ENCODE measurements around the gene ARHGEF2. TPM values are rescaled to one million over a fixed set of nuclear protein-coding genes. Genes with fewer than 3 reads are reported as not detected.

Gene ARHGEF2
- total RNA-seq, 2 experiments from 2014 or later = 159 to 164 TPM

DNA sequence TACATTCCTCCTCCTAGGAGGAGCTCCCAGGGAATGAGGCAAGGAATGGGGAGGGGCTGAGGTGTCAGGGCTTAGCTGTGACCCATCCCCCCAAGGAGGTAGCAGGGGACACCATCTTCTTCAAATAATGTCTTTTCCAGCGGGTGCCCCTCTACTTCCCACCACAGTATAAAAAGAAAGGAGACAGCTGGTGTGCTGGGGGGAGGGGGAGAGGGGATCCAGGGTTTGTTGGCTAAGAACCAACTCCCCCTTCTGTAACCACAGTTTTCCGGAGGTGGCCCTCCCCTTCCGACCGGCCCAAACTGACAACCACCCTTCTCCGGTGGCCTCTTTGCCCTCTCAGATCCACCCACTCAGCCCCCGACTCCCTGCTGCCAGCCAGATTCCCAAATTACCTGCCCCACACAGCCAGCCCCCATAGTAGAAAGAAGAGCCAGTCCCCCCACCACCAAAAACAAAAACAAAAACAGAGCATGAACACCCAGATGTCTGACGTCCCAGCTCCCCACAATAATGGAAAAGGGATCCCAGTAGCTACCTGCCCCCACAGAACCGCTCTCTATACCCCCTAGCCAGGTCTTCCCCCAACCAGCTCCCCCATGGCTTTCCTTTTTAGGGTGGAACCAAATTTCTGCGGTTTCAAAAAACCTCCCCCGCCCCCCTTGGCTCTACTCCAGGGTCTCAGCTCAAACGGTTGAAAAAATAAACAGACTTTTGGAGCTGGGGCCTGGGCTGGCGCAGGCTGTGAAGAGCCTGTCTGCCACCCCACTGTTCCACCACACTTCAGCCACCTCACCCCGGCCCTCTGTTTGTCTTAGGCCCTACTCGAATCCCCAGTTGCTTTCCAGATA, 2.1 kb downstream of the ARHGEF2 start:
- peak overlapping the region; percentile 100 for H3K4me3 Mint-ChIP-seq

DNA sequence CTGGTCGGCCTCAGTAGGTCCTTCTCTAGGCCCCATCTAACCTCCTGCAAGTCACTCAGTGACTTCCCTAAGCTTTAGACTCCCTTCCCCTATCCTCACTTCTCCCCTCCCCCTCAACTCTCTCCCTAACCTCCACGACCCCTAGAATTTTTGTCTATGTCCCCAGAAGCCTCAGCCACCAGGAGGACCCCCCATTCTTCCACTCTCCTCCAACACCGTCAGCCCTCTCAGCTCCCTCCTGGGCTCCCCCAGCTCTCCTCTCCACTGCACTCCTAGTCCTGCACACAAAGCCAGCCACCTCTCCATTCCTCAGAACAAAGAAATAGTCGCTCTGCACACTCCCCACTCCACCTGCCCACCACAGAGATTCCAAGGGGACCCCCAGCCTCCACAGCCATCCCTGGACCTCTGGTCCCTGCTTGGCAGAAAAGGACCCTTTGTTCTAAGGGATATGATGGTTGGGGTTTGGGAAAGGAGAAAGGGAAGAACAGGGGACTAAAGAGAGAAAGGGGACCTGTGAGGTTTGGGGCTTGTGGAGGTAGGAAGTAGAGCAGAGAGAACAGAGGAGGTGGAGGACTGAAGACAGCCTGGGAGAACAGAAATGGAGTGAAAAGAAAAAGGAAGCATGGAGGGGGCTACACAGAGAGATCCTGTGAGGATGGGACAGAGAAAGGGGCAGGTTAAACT, 2.8 kb downstream of the ARHGEF2 start:
- H3K9me3 Mint-ChIP-seq = no peaks in the 10 kb centered on the region
- H3K27me3 Mint-ChIP-seq = no peaks in the 10 kb centered on the region
- H3K36me3 Mint-ChIP-seq (ENCODE audit: low read depth) = peaks cover 71% of the 10 kb centered on the region
- DNase-seq = no peak
- ChIA-PET CTCF (interaction anchor here (0.8 to 9.1 kb wide), 5 partner anchors 8 to 41 kb away, joined by 3 to 80 read pairs (median 5); no protein-coding TSS in a partner anchor), POLR2A (interaction anchor here (0.8 to 7.5 kb wide), 9 partner anchors 9 to 63 kb away, joined by 3 to 68 read pairs (median 28); partner anchors contain the start of genes KHDC4 and RXFP4)
- peak overlapping the region; percentile 100 for H3K4me3 Mint-ChIP-seq
- H3K27ac Mint-ChIP-seq = peak overlapping the region; percentile 93
- H3K4me1 Mint-ChIP-seq = peaks cover 64% of the 10 kb centered on the region

More for the DNA sequence above, 2.1 kb downstream of the ARHGEF2 start:
- Mint-ChIP-seq H3K4me1 (peaks cover 64% of the 10 kb centered on the region), H3K27me3 (no peaks in the 10 kb centered on the region), H3K27ac (peak overlapping the region; percentile 93), H3K36me3 (ENCODE audit: low read depth) (peaks cover 74% of the 10 kb centered on the region), H3K9me3 (no peaks in the 10 kb centered on the region)
- ChIA-PET POLR2A (interaction anchor here (0.6 to 7.5 kb wide), 14 partner anchors 9 to 703 kb away, joined by 3 to 68 read pairs (median 5); partner anchors contain the start of genes CLK2, KHDC4, RXFP4 and SSR2), CTCF (interaction anchor here (0.6 to 9.1 kb wide), 13 partner anchors 9 to 153 kb away, joined by 3 to 80 read pairs (median 5); partner anchors contain the start of genes KHDC4 and SYT11)
- peak; percentile 59 for DNase-seq

DNA sequence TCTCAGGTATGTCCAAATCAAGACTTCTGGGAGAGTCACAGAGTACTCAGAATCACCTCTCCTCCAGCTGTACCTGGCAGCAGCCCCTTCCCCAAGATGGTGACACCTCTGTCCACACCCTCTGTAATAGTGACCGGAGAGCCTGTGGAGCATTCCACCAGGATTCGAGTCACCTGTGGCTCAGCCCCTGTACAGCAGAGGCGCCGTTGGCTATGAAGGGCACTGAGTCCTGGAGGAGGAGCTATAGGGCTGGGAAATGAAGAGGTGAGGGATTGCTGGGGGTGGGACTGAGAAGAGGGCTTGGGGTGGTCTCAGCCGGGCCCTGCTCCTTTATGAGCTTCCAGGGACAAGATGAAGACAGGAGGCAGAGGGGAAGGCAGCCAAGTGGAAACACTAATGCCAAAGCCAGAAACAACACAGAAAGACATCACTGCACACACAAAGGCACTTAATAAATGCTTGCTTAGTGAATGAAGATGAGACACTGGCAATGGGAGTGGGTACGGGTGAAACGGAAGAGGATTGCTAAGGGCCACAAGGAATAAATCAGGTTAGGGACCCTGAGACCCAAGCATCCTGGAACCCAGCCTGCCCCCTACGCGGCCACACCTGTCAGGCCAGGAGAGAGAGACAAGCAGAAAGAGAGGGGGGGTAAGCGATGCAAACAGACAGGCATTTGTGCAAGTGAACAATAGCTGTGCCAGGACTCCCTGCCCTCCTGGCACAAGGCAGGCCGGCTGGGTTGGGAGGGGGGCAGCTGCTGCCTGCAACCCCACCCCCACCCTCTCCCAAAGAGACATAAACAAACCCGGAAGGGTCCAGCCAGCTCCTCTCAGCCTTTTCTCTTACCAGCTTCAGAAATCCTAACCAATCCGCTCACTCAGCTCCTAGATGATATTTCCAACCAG, 3.9 kb downstream of the ARHGEF2 start:
- no peaks in the 10 kb centered on the region for H3K9me3 Mint-ChIP-seq
- POLR2A ChIA-PET = interaction anchor here (0.8 to 7.5 kb wide), 4 partner anchors 13 to 32 kb away, joined by 3 to 38 read pairs (median 12); partner anchors contain the start of gene RXFP4
- H3K4me1 Mint-ChIP-seq = peaks cover 64% of the 10 kb centered on the region
- peak overlapping the region; percentile 100 for H3K4me3 Mint-ChIP-seq
- DNase-seq = no peak
- H3K27ac Mint-ChIP-seq = peak overlapping the region; percentile 93
- H3K36me3 Mint-ChIP-seq (ENCODE audit: low read depth) = peaks cover 77% of the 10 kb centered on the region
- no peaks in the 10 kb centered on the region for H3K27me3 Mint-ChIP-seq
- CTCF ChIA-PET = interaction anchor here (0.6 to 9.1 kb wide), 8 partner anchors 7 to 40 kb away, joined by 3 to 80 read pairs (median 4); no protein-coding TSS in a partner anchor

DNA sequence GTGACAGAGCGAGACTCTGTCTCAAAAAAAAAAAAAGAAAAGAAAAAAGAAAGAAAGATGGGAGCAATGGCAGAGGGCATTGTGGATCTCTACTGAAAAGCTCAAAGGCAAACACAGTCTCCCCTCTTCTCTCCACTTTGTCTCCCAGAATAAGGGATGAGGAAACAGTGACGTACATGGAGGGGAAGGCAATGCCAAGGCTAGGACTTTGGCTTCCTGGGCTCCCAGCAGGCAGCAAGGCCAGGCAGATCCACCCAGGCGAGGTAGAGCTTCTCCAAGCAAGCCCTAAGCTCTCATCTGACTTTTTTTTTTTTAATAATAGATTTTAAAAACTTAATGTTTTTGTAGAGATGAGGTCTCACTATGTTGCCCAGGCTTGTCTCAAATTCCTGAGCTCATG, 4.6 kb downstream of the ARHGEF2 start:
- POLR2A ChIA-PET = interaction anchor here (1.1 to 7.5 kb wide), 3 partner anchors 12 to 31 kb away, joined by 3 to 38 read pairs (median 18); partner anchors contain the start of gene RXFP4
- Mint-ChIP-seq H3K27ac (peak overlapping the region; percentile 93), H3K36me3 (ENCODE audit: low read depth) (peaks cover 76% of the 10 kb centered on the region), H3K4me3 (no peak overlapping the region), H3K9me3 (no peaks in the 10 kb centered on the region), H3K4me1 (peaks cover 70% of the 10 kb centered on the region), H3K27me3 (no peaks in the 10 kb centered on the region)
- no peak for DNase-seq
- CTCF ChIA-PET = interaction anchor here (0.8 to 9.1 kb wide), 3 partner anchors 10 to 19 kb away, joined by 3 to 80 read pairs (median 3); no protein-coding TSS in a partner anchor

DNA sequence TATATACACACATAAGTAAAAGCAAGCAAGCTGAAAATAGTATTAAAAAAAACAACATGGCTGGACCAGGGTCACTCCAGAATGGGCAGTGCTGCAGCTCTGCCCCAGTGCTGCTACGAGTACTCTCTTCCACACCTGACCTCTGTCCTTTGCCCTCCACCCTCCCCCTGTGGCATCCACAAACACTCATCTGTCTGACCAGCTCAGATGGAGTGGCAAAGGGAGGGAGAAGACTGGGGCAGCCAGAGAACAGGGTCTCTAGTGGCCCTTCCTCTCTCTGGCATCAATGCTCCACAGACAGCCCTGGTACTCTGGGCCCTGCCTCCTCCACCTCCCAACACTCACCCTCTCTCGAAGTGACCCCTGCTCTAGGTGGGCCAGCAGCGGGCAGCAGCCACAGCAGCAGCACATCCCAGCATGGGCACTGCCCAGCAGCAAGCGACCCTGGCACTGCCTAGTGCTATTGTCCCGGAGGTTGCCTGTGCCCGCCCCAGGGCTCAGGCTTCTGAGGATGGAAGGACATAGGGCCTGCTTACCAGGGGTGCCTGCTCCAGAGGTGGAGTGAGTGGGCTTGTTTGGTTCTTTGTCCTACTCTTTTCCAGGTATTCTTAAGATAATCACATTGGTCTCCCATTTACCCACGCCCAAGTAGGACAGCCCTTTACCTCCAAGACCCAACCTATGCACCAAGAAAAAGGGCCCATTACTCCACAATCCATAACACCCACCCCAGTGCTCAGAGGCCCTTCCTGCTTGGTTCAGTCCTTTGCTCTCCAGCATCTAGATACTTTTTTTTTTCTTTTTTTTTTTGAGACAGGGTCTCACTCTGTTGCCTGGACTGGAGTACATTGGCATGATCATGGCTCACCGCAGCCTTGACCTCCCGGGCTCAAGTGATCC, 6.2 kb downstream of the ARHGEF2 start:
- H3K4me3 Mint-ChIP-seq = no peak overlapping the region
- DNase-seq = no peak
- ChIA-PET CTCF (interaction anchor here (9.1 kb wide), 1 partner anchor 18 kb away, joined by 80 read pairs; no protein-coding TSS in a partner anchor), POLR2A (interaction anchor here (1.1 to 3.2 kb wide), 2 partner anchors 26 to 29 kb away, joined by 3 to 18 read pairs; partner anchors contain the start of gene RXFP4)
- no peaks in the 10 kb centered on the region for H3K9me3 Mint-ChIP-seq
- H3K27me3 Mint-ChIP-seq = no peaks in the 10 kb centered on the region
- peak overlapping the region; percentile 58 for H3K27ac Mint-ChIP-seq
- H3K36me3 Mint-ChIP-seq (ENCODE audit: low read depth) = peaks cover 82% of the 10 kb centered on the region
- H3K4me1 Mint-ChIP-seq = peaks cover 86% of the 10 kb centered on the region

DNA sequence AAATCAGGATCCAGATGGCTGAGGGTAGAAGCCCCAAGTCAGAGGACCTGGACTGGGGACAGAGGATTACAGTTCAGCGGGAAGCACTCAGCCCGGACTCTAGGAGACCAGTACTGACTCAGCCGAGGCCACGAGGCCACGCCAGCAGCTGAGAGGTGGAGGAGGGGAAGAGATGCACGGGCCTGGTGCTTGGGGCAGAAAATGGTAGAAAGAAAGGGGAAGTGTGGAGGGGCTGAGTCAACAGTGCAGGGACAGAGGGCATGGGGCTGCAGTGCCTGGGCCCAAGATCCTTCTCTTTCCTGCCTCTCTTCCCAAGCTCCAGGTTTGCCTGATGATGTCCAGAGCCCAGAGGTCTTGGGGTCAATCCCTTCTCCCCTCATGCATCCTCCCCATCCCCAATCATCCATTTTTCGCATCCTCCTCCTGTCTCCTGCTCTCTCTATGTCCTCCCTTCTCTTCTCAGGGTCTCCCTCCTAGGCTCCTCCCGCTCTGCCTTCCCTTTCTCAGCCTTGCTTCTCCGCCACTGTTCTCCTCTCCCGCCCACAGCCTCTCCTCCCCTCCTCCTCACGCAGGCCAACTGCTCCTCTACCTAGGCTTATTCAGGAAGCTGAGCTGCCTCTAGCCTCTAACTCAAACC, 7.7 kb downstream of the ARHGEF2 start:
- H3K36me3 Mint-ChIP-seq (ENCODE audit: low read depth) = peaks cover 81% of the 10 kb centered on the region
- H3K4me1 Mint-ChIP-seq = peaks cover 96% of the 10 kb centered on the region
- peak; percentile 45 for DNase-seq
- no peaks in the 10 kb centered on the region for H3K9me3 Mint-ChIP-seq
- H3K27me3 Mint-ChIP-seq = no peaks in the 10 kb centered on the region
- H3K4me3 Mint-ChIP-seq = peak overlapping the region; percentile 40
- POLR2A ChIA-PET = interaction anchor here (1.0 to 2.7 kb wide), 6 partner anchors 8 to 36 kb away, joined by 3 to 9 read pairs (median 4); partner anchors contain the start of genes ARHGEF2 and KHDC4
- peak overlapping the region; percentile 79 for H3K27ac Mint-ChIP-seq
- CTCF ChIA-PET = no interaction called here

DNA sequence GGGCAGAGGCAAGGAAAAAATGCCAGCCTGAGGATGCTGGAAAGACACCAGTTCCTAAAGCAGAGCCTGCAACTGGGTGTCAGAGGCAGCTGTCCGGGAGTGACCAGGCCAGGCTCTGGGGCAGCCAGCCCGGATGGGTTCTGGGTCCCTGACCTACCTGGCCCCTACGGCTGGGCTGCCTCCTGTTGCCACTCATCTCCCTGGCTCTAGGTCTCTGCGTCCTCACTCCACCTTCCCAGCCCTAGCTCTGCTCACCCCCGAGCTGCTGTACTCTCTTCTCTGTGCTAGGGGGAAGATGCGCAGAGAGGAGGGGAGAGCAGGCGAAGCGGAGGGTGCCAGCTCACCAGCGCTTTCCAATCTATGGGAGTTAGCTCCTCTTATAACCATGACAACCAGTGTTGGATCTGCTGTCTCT, 9.0 kb downstream of the ARHGEF2 start:
- no peaks in the 10 kb centered on the region for H3K27me3 Mint-ChIP-seq
- CTCF ChIA-PET = no interaction called here
- no peak for DNase-seq
- peaks cover 91% of the 10 kb centered on the region for H3K4me1 Mint-ChIP-seq
- H3K9me3 Mint-ChIP-seq = no peaks in the 10 kb centered on the region
- peak overlapping the region; percentile 62 for H3K27ac Mint-ChIP-seq
- H3K4me3 Mint-ChIP-seq = no peak overlapping the region
- H3K36me3 Mint-ChIP-seq (ENCODE audit: low read depth) = peaks cover 82% of the 10 kb centered on the region
- POLR2A ChIA-PET = interaction anchor here (0.6 to 2.7 kb wide), 4 partner anchors 9 to 110 kb away, joined by 3 to 9 read pairs (median 4); partner anchors contain the start of genes ARHGEF2, KHDC4 and SYT11

DNA sequence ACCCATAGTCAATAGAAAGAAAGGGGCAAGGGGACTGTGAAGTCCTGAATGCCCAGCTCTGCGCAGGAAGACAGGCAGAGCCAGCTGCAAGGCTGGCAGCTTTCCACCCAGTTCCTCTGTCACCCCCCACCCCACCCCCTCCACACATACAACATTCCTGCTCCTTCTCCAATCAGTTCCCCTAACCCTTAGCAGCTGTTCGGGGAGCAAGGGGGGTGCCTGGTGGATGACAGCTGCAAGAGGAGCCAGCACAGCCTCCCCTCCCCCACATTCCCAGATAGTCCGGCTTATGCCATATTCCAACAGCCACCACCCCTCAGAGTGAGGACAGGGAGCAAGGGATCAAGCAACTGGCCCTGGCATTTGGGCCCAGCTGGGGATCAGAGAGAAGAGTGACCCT, 9.7 kb downstream of the ARHGEF2 start:
- no peak for DNase-seq
- Mint-ChIP-seq H3K4me1 (peaks cover 88% of the 10 kb centered on the region), H3K27ac (peak overlapping the region; percentile 87), H3K9me3 (no peaks in the 10 kb centered on the region), H3K27me3 (no peaks in the 10 kb centered on the region), H3K36me3 (ENCODE audit: low read depth) (peaks cover 81% of the 10 kb centered on the region), H3K4me3 (no peak overlapping the region)
- POLR2A ChIA-PET = interaction anchor here (0.9 to 3.4 kb wide), 5 partner anchors 10 to 35 kb away, joined by 4 to 52 read pairs (median 9); partner anchors contain the start of genes ARHGEF2 and KHDC4
- CTCF ChIA-PET = interaction anchor here (0.6 to 1.9 kb wide), 2 partner anchors 36 to 122 kb away, joined by 3 to 7 read pairs; no protein-coding TSS in a partner anchor

DNA sequence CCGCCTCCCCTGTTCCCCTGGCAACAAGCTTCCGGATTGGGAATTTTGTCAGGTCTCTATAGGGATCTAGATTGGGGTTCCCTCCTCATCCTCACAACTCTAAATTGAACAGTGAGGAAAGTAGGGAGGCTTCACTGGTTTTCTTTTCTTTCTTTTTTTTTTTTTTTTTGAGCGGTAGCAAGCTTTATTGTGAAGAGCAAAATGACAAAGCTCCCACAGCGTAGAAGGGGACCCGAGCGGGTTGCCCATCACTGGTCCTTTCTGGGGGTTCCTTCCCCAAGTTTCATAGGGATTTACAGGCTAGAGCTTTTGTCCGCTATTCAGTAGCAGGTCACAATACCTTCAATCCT, 10.3 kb downstream of the ARHGEF2 start:
- no peaks in the 10 kb centered on the region for H3K27me3 Mint-ChIP-seq
- ChIA-PET CTCF (interaction anchor here (0.6 to 1.9 kb wide), 7 partner anchors 8 to 123 kb away, joined by 3 to 12 read pairs (median 5); partner anchors contain the start of gene ARHGEF2), POLR2A (interaction anchor here (0.9 to 3.4 kb wide), 7 partner anchors 10 to 35 kb away, joined by 4 to 52 read pairs (median 5); partner anchors contain the start of genes ARHGEF2 and KHDC4)
- peak overlapping the region; percentile 87 for H3K27ac Mint-ChIP-seq
- peak overlapping the region; percentile 24 for H3K4me3 Mint-ChIP-seq
- no peaks in the 10 kb centered on the region for H3K9me3 Mint-ChIP-seq
- DNase-seq = no peak
- peaks cover 82% of the 10 kb centered on the region for H3K4me1 Mint-ChIP-seq
- H3K36me3 Mint-ChIP-seq (ENCODE audit: low read depth) = peaks cover 78% of the 10 kb centered on the region

DNA sequence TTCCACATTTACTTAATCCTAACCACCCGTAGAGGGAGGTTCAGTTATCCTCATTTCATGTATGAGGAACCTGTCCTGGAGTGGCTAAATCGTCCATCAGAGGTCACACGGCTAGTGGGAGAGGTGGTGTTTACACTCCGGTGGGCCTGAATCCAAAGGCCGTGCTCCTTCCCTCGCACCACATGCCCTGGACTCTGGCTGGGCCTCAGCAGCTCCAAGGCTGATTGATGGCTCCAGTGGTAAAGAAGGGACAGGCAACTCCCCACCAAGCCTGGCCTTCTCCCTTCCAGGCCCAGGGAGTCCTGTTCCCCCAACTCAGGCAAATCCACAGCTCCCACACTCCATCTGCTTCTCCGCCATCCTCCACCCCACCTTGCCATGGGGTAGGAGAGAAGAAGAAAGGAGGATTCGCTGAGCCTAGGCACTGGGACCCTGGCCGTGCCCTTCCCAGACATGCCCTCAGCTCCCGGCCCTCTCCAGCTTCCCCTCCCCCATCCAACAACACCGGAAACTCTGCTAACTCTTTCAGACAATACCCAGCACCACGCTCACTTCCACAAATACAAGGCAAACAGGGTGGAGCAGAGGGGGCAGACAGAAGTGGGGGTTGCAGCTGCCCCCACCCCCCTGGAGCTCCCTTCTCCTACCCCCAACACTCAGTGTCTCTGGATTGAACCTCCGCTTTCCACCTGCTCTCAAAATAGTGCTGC, 10.9 kb downstream of the ARHGEF2 start:
- Mint-ChIP-seq H3K36me3 (ENCODE audit: low read depth) (peaks cover 78% of the 10 kb centered on the region), H3K27ac (peak overlapping the region; percentile 87), H3K9me3 (no peaks in the 10 kb centered on the region), H3K27me3 (no peaks in the 10 kb centered on the region), H3K4me3 (peak overlapping the region; percentile 24), H3K4me1 (peaks cover 82% of the 10 kb centered on the region)
- ChIA-PET CTCF (interaction anchor here (0.9 to 1.9 kb wide), 6 partner anchors 8 to 35 kb away, joined by 3 to 12 read pairs (median 6); partner anchors contain the start of gene ARHGEF2), POLR2A (interaction anchor here (0.6 to 3.4 kb wide), 6 partner anchors 11 to 34 kb away, joined by 4 to 52 read pairs (median 5); partner anchors contain the start of genes ARHGEF2 and KHDC4)
- DNase-seq = no peak
